SU-DHL-6 (cell line): ENCODE results near the gene KLF17.

Experiments used
- H2AFZ ChIP-seq: fragments of 200-600 bp; sonication (generic); 2 replicates; pipeline ENCODE4 v1.6.1; 2014; ENCODE audit warnings: low read depth, mild to moderate bottlenecking, moderate library complexity, mixed read lengths, antibody characterized with exemption, low read length; ENCODE audit not compliant: severe bottlenecking
- H3F3A ChIP-seq: fragments of 200-600 bp; shearing (Covaris generic); 2 replicates; pipeline ENCODE4 v1.6.0; 2016; ENCODE audit warnings: antibody characterized with exemption, mild to moderate bottlenecking; ENCODE audit not compliant: insufficient read depth
- H3K27ac ChIP-seq: fragments of 200-600 bp; sonication (generic); 2 replicates; pipeline ENCODE4 v1.5.1; 2016; ENCODE audit warnings: low read depth, mild to moderate bottlenecking, low read length, moderate library complexity, mixed read lengths
- H3K27me3 ChIP-seq: fragments of 200-600 bp; sonication (generic), shearing (Covaris generic); 2 replicates; pipeline ENCODE4 v1.6.0; 2014; ENCODE audit warnings: mild to moderate bottlenecking, low read length
- H3K36me3 ChIP-seq: fragments of 200-600 bp; sonication (generic); 2 replicates; pipeline ENCODE4 v1.6.1; 2014; ENCODE audit warnings: mild to moderate bottlenecking, low read length, mixed read lengths
- H3K4me2 ChIP-seq: fragments of 300-600, 200-600 bp; shearing (Covaris generic), sonication (generic); 2 replicates; pipeline ENCODE4 v1.6.0; 2014; ENCODE audit warnings: low read length, low read depth, mild to moderate bottlenecking; ENCODE audit not compliant: poor library complexity, severe bottlenecking
- H3K4me3 ChIP-seq: fragments of 200-600 bp; sonication (generic); 2 replicates; pipeline ENCODE4 v1.5.1; 2014; ENCODE audit warnings: antibody characterized with exemption, low read length, mild to moderate bottlenecking, mixed read lengths; ENCODE audit not compliant: insufficient read depth, poor library complexity, severe bottlenecking
- H3K79me2 ChIP-seq: fragments of 200-600 bp; sonication (generic); 2 replicates; pipeline ENCODE4 v1.6.1; 2014; ENCODE audit warnings: mild to moderate bottlenecking, low read length, moderate library complexity; ENCODE audit not compliant: insufficient read depth
- H3K9ac ChIP-seq: fragments of 200-600 bp; sonication (generic); 2 replicates; pipeline ENCODE4 v1.7.0; 2014; ENCODE audit warnings: mild to moderate bottlenecking, low read length
- H3K9me2 ChIP-seq: fragments of 200-600 bp; sonication (generic); replicated peaks from 2 replicates; pipeline ENCODE4 v1.6.1; 2014; ENCODE audit warnings: low read length; ENCODE audit not compliant: insufficient read depth
- H3K9me3 ChIP-seq: fragments of 200-600 bp; sonication (generic); 2 replicates; pipeline ENCODE4 v1.6.1; 2014; ENCODE audit warnings: low read length, mixed read lengths; ENCODE audit not compliant: insufficient read depth
- H4K20me1 ChIP-seq: fragments of 200-600 bp; sonication (generic); 2 replicates; pipeline ENCODE4 v1.6.1; 2014; ENCODE audit warnings: low read depth, mild to moderate bottlenecking, antibody characterized with exemption, low read length, moderate library complexity, mixed read lengths
- CTCF ChIP-seq: fragments of 200-600 bp; sonication (generic); IDR thresholded peaks from one replicate; pipeline ENCODE4 v1.5.1; 2017; ENCODE audit warnings: antibody characterized with exemption, mild to moderate bottlenecking, low read length, moderate library complexity; ENCODE audit not compliant: insufficient read depth, poor library complexity, severe bottlenecking
- EZH2phosphoT487 ChIP-seq: fragments of 200-600 bp; sonication (generic), shearing (Covaris generic); conservative IDR thresholded peaks from 2 replicates; pipeline ENCODE4 v1.6.1; 2018; ENCODE audit warnings: mild to moderate bottlenecking, antibody characterized with exemption, low read length, moderate library complexity, mixed read lengths

Gene KLF17

DNA sequence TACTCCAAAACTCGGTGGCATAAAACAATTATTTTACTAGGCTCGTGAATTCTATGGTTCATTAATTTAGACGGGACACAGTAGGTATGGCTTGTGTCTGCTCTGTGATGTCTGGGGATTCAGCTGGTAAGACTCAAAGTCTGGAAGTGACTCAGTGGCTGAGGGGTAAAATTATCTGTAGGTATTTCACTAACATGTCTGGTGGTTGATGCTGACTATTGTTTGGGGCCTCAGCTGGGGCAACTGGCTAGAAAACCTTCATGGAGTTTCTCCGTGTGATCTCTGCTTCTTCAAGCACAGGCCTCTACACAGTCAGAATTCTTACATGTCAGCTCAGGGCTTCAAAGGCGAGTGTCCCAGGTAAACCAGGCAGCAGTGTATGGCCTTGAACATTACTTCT is 41.2 kb upstream of the KLF17 start:
- Histone ChIP-seq H3F3A (no peaks in the 10 kb centered on the region), H3K4me2 (no peak overlapping the region), H3K36me3 (no peaks in the 10 kb centered on the region), H3K27ac (no peak overlapping the region), H4K20me1 (no peaks in the 10 kb centered on the region), H3K4me3 (no peak overlapping the region), H2AFZ (no peak overlapping the region), H3K9ac (no peak overlapping the region), H3K9me2 (no peaks in the 10 kb centered on the region), H3K27me3 (no peaks in the 10 kb centered on the region), H3K9me3 (no peaks in the 10 kb centered on the region), H3K79me2 (no peaks in the 10 kb centered on the region)
- TF ChIP-seq CTCF (no peak), EZH2phosphoT487 (no peak)

- Histone ChIP-seq H4K20me1 (no peaks in the 10 kb centered on the region), H3K4me2 (no peak overlapping the region), H3K9me3 (no peaks in the 10 kb centered on the region), H3K79me2 (no peaks in the 10 kb centered on the region), H3K9me2 (no peaks in the 10 kb centered on the region), H3K27ac (no peak overlapping the region), H2AFZ (no peak overlapping the region), H3K27me3 (no peaks in the 10 kb centered on the region), H3K9ac (no peak overlapping the region), H3K4me3 (no peak overlapping the region), H3F3A (no peaks in the 10 kb centered on the region), H3K36me3 (no peaks in the 10 kb centered on the region)
- TF ChIP-seq EZH2phosphoT487 (no peak), CTCF (no peak)
Measured at GRCh38 chr1:44078104-44078503, 40.5 kb upstream of the KLF17 start.

GRCh38 chr1:44079566-44079965 is 39.1 kb upstream of the KLF17 start:
- Histone ChIP-seq H3K9me2 (no peaks in the 10 kb centered on the region), H3K36me3 (no peaks in the 10 kb centered on the region), H3K9ac (no peak overlapping the region), H3K9me3 (no peaks in the 10 kb centered on the region), H3K4me3 (no peak overlapping the region), H4K20me1 (no peaks in the 10 kb centered on the region), H3F3A (no peaks in the 10 kb centered on the region), H3K27ac (no peak overlapping the region), H3K4me2 (no peak overlapping the region), H3K27me3 (no peaks in the 10 kb centered on the region), H2AFZ (no peak overlapping the region), H3K79me2 (no peaks in the 10 kb centered on the region)
- no peak for TF ChIP-seq EZH2phosphoT487

- H3K4me2 ChIP-seq, result no peak overlapping the region
Measured at GRCh38 chr1:44084998-44085675, 33.5 kb upstream of the KLF17 start.

More at GRCh38 chr1:44084998-44085675, 33.5 kb upstream of the KLF17 start:
- Histone ChIP-seq H2AFZ (no peak overlapping the region), H3K4me3 (no peak overlapping the region), H3K27ac (no peak overlapping the region), H3K79me2 (no peaks in the 10 kb centered on the region), H3K36me3 (no peaks in the 10 kb centered on the region), H4K20me1 (no peaks in the 10 kb centered on the region), H3K27me3 (no peaks in the 10 kb centered on the region; the same call in 1 of the 2 replicates), H3K9me2 (no peaks in the 10 kb centered on the region), H3K9me3 (no peaks in the 10 kb centered on the region), H3F3A (no peaks in the 10 kb centered on the region), H3K9ac (no peak overlapping the region)
- no peak for TF ChIP-seq CTCF
- TF ChIP-seq EZH2phosphoT487, result no peak
